GM21447 (cell line): Measurements from ENCODE around the gene AGR3.

Experiments used
- ATAC-seq: cut with Tn5 transposase; IDR thresholded peaks from one replicate; pipeline ENCODE4 v1.9.1; 2021; ENCODE audit not compliant: unreplicated experiment

Gene AGR3

DNA sequence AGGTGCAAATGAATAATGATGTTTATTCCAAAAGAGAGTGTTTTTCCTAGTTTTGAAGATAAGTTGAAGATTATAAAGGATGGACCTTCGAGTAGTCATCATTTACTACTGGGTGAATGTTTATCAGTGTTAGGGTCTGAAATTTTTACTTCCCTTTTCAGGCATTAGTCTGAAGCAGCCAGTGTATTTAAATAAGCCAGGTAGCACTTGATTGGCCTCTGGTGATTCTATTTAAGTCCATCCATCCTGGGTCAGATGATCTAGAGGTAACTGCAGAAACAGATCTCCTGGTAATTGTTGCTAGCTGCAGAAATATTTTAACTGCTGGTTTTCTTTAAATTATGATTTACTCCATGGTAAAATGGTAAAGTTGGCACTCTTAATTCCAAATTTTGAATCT is 42.9 kb downstream of the AGR3 start:
- no peak for ATAC-seq

DNA sequence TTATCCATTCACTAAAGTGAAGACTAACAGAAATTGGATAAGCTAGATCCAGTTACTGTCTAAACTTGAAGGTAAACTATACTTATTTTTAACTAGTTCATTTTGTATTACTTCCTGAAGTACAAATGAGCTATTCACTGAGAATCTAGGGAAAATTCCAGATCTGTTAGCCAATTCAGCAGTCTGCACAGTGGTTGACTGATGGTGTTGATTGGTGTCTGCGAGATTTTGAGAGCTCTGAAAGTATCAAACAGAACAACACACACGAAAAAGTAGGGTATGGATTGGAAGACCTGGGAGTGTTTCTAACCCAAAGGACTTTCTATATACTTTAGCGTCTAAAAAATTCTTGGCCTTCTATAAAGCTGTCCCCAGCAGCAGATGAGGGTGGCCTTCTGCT is 43.4 kb downstream of the AGR3 start:
- no peak for ATAC-seq

DNA sequence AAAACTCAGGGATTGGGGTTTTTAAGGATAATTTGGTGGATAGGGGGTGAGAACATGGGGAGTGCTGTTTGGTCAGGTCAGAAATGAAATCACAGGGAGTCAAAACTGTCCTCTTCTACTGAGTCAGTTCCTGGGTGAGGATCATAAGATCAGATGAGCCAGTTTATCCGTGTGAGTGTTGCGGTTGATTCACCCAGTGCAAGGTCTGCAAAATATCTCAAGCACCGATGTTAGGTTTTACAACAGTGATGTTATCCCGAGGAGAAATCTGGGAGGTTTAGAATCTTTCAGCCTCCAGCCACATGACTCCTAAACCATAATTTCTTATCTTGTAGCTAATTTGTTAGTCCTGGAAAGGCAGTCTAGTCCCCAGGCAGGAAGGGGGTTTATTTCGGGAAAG is 45.3 kb downstream of the AGR3 start:
- ATAC-seq, result no peak

DNA sequence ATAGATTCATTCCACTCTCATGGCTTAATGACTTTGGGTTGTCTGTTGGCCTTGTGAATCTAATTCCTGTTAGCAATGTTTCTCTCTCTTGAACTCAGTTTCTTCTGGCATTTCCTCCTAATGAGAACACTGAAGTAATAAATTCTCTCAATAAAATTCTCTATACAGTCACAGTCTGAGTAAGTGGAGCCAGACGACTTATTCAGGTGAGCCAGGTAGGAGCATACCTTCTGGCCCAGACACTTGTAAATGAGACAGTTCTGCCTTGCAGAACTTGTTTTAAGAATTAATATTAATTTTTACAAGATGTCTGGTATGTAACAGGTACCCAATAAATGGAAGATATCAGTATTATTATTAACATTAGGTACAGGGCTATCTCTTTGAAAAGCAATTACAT is 48.4 kb downstream of the AGR3 start:
- ATAC-seq, result no peak

DNA sequence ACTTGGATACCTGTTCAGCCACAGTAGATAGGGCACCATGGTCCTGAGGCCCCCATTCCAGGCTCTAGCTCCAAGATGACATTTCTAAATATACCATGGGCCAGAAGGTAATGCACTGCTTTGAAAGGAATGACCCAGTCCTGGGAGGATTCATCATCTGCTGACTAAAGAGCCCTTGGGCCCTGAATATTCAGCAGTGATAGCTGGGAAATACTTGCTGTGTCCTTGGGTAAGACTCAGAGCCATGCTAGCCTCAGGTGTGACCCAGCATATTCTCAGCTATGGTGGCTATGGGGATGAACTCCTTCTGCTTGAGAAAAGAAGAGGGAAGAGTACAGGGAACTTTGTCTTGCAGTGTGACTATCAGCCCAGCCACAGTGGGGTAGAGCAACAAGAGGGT is 55.7 kb downstream of the AGR3 start:
- ATAC-seq, result no peak

DNA sequence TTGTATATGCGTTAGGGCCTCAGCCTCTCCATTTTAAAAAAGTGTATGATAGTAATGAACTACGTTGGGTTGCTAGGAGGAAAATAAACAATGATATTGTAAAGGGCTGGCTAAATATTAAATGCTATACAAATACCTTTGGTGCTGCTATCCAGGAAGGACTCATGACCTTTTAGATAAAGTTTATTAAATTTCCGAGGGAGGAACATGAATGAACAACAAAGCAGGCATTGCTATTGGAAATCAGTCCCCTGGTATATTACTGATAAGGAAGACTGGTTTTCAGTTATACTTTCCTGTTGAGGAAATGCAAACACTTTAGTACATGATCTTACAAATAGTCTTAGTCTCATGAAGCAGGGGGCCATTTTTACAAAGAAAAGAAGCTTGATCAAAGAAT is 59.8 kb downstream of the AGR3 start:
- no peak for ATAC-seq

DNA sequence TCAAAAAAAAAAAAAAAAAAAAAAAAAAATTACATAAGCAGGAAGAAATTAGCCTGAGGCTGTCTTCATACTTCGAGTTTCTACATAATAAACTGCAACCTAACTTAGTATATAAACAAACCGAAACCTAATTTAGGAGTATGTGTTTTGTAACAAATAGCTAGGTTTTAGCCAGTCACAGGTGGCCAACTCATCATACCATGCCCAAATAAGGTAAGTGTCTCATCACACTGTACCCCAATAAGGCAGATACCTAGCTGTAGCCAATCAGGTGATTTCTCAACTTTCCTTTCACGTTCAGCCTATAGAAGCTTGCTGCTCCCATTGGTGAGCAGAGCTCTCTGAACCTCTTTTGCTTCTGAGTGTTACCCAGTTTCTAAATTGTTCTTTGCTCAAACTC is 63.1 kb downstream of the AGR3 start:
- no peak for ATAC-seq

DNA sequence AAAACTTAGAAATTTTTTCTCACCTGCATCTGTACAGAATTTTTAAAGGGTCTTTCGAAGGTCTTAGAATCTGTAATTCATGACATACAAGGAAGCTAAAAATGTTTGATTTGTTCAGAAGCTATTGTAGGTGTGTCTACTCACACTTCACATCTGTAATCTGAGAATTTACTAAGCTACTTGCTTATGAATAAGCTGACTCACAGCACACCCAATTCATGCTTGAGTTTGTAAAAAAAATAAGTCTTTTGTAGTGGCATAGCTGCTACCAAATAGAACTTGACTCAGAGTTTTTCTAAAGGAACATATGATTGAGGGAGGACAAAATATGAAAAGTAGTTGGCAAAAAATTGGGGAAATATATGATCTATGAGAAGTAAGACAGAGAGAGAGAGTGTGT is 64.2 kb downstream of the AGR3 start:
- ATAC-seq, result no peak

DNA sequence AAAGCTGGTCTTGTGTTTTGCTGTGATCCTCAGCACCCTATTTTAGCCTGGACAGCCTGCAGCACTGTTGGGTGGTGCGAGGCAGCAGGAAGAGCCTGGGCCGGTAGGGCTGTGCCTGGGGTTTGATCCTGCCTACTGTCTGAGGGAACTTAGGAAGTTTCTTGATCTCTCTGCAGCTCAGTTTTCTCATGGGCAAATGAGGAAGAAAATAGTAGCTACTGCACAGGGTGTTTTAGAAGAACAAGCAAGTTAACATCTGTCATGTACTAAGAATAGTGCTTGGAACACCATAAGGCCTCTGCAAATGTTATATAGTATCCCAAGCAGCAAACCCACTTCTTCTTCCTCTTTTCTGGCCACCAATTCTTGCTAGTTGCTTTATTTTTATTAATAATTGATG is 65.0 kb downstream of the AGR3 start:
- ATAC-seq, result no peak

DNA sequence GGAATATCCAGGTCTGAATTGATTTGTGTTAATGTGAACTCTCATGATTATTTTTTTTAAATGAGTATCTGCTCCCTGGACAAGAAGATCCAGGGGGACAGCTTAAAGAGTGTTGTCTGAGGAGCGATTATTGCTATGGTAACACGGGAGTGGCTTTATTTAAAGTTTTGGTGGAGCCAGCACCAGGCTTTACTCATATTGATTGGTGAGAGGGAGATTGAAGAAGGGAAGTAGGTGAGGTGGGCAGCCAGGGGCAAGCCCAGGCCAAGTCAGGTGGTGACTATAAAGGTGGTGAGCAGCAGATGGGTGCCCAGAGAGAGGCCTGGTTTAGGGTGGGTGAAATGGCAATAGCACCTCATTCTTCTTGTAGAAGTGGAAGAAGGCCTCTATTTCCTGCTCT is 66.8 kb downstream of the AGR3 start:
- no peak for ATAC-seq

DNA sequence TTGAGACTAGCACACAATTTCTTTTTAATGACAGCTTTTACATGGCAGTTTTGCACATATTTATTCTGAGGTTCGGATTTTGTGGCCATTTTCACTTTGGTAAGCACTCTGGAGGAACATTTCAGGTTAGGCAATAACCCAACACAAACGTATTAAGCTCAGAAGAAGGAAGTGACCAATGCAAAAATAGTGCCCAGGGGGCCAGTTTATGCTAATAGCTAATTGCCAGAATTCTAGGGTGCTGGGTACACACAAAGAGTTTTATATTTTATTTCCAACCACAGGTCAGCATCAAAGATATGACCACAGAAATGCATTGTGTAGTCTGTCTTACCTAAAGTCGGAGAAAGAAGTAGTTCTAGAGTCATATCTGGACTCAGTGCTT is 68.6 kb downstream of the AGR3 start:
- no peak for ATAC-seq

DNA sequence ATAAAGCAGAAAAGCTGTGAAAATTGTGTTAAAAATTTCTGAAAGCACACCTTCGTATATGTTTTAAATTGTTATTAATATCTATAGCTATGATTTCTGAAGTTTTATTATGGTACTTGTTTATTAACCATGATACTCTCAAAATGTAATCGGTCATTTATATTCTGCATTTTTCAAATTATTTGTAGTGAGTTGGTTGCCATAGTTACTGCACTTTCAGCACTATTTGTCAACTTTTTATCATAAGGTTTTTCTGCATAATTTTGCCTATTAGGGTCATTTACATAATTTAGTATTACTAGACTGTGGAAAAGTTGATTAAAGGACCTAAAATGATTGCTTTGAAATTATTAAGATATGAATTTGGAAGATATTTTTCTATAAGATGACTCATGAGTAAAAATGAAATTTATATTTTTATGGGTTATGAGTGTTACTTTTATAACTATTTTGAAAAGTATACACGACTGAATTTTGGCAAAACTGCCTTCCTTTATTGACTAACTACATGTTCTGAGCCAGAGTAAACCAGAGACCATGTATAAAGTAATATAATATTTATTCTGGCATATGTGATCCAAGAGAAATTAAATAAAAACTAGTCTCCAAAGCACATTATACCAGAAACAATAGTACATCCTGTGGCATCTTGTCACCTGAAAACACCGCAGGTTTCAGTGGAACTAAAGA is 69.1 kb downstream of the AGR3 start:
- ATAC-seq, result no peak

DNA sequence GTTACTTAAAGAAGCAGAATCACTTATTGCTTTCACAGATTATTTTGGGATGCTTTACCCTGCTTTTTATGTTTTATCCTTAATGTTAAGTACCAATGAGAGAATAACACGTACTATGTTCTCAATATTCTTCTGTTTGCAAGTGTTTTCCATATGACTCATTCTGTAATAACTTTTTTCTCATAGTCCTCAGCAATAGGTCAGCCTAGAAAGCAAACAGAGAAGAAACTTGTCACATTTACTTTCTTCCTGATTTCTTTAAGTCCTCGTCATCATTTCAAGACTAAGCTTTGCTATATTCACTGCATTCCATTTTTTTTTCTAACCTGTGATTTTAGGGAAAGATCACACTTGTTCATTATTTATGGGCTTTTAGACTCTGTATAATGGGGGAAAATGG is 70.2 kb downstream of the AGR3 start:
- no peak for ATAC-seq

DNA sequence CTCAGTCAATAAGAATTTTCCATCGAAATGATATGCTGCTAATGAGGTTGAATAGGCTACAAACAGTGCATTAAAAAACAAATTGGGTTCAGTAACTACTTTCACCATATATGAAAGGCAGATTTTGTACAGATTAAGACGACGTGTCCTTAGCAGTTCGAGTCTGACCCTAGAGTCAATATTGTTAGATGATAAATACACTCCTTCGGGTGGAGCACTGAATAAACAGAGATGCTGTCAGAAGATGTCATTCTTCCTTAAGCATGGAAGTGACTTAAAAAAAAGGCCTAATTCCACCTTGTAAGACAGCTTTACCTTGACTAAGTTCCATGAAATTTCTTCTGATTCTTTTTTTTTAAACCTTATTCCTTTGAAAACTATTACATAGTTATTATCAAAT is 71.2 kb downstream of the AGR3 start:
- no peak for ATAC-seq

DNA sequence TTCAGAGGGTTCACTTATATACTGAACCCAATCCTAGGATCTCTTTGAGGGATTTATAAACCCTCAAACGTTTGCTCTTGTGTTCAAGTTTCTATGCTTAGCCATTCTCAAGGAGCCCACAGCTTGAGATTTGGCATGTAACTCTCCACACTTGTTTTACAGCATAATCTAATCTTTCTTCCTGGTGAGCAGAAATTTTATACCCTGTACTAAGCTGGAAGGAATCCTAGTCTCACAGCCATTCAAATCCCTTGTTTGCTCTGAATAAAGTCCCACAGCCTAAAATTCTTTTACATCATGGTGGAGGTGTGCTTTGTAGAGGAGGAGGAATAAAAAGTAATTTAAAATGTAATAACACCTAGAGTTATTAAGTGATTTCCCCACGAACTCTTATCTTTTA is 71.7 kb downstream of the AGR3 start:
- no peak for ATAC-seq
